HG02970 (cell line): ENCODE data around the gene ADAMTS1.
"Not testable (repeated sequence)": the region's sequence is repeated elsewhere in the genome, so short reads cannot be mapped to it uniquely, and the experiment has no call there.

Experiments used
- ATAC-seq: cut with Tn5 transposase; IDR thresholded peaks from one replicate; pipeline ENCODE4 v1.9.1; 2021; ENCODE audit warnings: mild to moderate bottlenecking, moderate library complexity, moderate number of reproducible peaks; ENCODE audit not compliant: unreplicated experiment, low FRiP score

ADAMTS1 gene

DNA sequence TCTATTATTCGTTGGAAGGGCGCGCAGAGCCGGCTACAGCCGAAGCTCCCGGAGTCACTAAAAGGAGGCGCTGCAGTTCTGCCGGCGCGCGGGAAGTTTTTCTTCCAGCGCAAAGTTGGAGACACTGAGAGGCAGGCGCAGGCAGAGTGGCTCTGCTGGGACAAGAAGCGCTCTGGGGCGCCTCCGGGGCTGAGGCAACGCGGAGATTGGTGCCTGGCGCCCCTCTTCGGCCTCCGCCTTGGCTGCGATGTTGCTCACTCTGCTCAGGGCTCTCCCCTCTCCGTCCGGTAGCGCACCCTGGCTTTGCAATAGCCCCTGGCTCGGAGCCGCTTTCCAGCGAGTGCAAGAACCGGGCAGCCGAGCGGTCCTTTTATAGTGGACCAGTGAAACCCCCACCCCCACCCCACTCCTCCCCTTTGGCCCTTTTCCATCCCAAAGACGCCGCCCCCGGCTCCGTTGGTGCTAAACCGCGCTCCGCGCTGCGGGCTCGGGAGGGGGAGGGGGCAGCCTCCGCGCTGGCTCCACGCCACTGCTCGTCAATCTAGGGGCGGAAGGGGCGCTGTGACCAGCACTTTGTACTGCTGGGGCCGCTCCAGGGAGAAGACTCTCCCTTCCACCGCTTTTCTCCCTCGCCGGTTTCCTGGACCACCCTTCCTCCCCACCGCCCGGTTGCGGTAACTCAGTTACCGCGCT is at the start of gene ADAMTS1:
Gene ADAMTS1, minus strand, starts transcription at position 344 of the 693 bp plus-strand sequence. CDS start 455 bp downstream, outside the sequence.
- ATAC-seq, result no peak

DNA sequence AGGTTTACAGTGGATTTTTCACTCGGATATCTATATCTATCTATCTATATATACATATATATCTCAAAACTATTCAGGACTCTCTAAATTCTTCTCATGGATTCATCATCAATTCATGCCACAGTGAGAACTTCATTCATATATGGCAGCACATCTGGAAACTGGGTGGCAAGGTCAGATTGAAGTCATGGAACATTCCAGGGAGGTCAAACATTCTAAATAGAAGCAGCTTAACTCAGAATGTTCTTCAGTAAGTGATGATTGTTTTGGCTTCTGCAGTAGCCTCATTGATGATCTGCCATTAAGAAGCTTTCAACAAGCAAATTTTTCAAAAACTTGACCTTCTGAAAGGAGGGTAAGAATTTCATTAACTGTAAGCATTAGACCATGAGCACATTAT is 46.9 kb upstream of the ADAMTS1 start:
- no peak for ATAC-seq

DNA sequence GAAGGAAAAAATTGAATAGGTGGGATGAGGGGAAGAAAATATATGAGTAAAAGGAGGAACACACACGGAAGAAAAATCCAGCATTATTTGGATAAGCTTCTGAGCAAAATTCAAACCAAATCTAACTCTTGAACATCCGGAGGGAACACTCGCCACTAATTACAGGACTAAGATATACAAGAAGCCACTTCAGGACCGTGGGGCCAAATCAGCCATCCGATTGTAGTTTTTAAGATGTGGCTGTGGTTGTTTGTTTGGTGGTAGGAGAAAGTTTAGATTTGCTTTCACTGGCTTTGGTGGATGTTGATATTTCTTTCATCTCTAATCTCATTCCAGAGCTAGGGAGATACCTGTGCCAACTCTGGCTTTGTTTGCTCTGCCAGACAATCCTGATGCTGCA is 43.7 kb upstream of the ADAMTS1 start:
- no peak for ATAC-seq

DNA sequence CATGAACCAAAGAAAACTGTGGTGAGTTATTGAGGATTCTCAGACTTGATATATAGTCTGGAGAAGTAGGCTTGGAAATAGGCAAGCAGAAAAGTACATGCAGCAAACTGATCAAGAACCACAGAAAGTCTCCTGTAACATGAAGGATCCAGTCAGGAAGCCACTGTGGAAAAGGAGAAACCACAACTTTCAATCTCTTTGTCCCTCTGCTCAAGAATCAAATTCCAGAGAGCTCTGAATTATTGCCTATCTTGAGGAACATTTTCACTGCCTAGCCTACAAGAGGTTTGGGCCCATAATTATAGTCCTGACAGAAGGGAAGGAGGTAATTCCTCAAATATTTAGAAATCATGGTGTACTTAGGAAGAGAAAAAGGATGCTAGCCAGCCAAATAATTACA is 43.0 kb upstream of the ADAMTS1 start:
- no peak for ATAC-seq

DNA sequence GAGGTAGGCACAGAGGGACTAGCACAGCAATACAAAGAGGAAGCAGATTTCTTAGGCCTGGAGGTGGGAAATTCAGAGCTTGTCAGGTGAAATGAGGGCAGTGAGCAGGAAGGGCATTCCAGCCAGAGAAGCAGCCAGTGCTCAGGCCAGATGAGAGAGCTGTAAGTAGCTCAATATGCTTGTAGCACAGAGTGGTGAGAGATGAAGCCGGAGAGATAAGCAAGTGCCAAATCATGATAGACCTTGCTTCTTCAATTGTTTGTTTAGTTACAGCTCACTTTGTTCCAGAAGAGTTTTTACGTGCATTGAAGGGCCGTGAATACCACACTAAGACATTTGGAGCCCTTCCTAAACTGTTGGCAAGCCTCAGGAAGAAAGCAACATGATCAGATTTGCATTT is 42.0 kb upstream of the ADAMTS1 start:
- no peak for ATAC-seq

DNA sequence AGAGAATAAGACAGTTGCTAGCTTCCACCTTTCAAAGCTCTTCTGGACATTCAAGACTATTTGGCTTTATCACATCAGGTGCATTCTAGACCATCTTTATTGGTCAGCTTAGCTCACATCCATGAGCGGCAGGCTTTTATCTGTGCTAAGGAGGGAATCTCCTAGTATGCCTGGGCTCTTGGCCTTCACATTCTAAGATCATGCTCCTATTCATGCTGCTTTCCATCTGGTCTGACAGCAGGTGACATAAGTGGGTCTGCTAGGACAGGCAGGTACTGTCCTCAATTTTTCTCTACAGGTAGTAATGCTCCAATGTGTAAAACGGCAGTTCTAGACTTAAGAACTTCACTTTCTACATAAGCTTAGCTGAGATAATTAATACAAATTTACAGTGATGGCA is 39.2 kb upstream of the ADAMTS1 start:
- no peak for ATAC-seq

DNA sequence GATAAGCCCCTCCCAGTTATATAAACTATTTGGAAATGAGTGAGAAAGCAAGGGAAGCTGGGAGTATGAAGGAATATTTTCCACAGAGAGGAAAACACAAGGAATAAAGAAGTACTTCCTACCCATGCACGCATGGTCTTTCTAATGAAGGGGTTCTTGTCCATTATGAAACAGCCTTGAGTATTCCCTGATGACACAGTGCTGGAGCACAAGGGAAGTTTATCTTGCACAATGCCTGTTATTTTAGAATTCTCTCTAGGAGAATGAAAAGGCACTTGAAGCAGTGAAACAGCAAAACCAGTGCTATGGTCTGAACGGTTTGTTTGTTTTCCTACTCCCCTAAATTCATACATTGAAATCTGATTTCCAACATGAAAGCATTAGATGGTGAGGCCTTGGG is 38.6 kb upstream of the ADAMTS1 start:
- ATAC-seq, result no peak

DNA sequence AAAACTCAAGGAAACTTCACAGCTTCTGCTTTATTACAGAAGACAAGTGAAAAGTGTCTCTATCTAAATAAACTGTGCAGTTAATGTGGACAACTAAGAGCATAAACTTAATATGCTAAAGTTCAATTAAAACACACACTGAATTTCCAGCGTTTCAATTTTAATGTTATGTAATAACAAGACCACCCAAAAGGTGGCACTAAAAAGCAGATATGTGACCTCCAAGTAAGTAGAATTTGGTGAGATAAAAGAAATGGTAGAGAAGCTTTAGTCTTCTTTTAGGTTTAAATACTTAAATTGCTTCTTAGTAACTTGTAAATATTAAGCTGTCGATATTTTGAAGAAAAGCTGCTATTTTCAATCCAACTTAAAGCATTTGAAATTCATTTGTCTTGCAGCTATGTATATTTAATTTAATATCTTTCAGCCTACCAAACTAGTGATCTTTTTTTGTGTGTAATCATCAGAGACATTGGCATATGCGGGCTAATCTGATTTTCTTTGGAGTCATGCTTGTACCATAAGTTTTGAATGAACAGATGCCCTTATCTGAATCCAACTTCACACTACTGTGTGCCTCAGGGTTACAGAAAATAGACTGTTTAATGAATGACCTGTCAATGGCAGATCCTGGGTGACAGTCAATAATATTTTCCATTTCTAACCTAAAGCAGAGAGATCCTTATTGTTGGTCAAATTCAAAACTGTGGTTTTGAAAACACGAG is 36.5 kb upstream of the ADAMTS1 start:
- no peak for ATAC-seq

DNA sequence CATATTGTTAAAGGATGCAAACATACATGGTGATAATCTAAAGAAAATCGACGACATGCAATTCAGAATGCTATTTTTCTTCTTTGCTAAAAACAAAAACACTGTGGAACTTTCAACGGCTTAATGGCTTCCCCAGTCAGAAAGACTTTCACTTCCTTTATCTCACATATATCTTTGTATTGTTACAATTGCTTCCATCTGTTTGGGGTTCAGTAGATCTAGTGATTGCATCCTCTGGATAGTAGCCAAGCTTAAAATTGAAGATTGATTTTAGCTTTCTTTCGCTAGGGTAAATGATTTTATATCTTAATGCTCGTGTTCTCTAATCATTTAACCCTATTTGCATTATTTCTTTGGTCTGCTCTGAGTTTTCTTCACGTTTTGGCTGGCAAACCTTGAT is 31.8 kb upstream of the ADAMTS1 start:
- ATAC-seq, result no peak

DNA sequence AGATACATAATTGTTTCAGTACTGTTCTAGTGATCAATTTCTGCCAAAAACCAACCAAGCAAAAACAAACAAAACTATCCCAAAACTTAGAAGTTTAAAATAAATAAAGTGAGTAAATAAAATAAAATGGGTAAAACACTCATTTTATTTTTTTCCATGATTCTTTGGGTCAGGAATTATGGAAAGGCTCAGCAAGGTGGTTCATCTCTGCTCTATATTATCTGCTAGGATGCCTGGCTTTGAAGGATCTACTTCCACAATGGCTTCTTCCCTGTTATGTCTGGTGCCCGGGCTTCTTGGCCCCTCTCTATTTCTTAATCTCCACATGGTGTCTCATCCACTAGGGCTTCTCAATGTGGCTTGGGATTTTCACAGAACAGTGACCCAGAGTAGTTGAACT is 29.1 kb upstream of the ADAMTS1 start:
- no peak for ATAC-seq

DNA sequence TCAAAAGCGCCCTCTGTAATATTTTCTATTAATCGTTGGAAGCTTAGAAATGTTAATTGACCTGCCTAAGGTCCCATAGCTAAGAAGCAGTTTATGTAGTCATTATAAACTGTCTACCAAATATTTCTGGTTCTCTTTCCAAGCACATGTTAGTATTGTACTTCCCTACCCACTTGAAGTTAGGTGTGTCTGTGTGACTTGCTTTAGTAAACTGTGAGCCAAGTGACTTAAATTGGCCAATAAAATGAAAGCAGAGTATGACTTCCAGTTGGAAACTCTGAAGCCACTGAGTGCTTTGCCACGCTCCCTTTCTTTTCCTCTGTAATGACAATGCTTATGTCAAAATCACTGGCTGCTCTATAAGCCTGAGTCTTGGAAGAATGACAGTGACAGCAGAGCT is 20.6 kb upstream of the ADAMTS1 start:
- no peak for ATAC-seq

DNA sequence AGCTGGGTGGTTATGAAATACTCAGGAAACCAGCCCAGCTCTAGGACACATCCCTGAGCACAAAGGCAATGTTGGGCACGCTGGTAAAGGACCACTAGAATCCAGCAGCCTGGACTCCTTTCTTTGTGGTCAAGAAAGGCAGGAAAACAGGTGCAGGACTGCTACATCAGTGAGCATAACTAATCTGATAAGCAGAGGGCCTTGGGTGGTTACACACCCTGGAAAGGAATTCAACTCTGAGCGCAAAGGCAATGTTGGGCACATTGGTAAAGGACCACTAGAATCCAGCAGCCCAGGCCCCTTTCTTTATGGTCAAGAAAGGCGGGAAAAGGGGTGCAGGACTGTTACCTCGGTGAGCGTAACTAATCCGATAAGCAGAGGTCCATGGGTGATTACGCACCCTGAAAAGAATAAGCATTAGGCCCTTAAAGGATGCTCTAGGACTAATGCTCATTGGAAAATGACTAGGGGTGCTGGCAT is 11.7 kb upstream of the ADAMTS1 start:
- not testable (repeated sequence) for ATAC-seq

DNA sequence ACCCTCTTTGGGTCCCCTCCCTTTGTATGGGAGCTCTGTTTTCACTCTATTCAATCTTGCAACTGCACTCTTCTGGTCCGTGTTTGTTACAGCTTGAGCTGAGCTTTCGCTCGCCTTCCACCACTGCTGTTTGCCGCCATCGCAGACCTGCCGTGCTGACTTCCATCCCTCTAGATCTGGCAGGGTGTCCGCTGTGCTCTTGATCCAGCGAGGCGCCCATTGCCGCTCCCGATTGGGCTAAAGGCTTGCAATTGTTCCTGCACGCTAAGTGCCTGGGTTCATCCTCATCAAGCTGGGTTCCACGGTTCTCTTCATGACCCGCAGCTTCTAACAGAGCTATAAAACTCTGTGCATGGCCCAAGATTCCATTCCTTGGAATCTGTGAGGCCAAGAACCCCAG is 9.5 kb upstream of the ADAMTS1 start:
- not testable (repeated sequence) for ATAC-seq

DNA sequence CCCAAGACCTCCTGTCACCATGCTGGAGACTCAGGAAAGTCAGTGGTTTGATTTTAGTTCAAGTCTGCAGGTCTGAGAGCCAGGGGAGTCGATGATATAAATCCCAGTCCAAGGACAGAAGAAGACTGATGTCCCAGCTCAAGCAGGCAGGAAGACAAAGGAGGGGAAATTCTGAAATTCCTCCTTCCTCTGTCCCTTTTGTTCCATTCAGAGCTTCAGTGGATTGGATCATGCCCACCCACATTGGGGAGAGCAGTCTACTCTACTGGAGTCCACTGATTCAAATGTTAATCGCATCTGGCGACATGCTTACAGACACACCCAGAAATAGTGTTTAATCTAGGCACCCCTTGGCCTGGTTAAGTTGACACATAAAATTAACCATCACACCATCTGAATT is 7.2 kb upstream of the ADAMTS1 start:
- no peak for ATAC-seq

DNA sequence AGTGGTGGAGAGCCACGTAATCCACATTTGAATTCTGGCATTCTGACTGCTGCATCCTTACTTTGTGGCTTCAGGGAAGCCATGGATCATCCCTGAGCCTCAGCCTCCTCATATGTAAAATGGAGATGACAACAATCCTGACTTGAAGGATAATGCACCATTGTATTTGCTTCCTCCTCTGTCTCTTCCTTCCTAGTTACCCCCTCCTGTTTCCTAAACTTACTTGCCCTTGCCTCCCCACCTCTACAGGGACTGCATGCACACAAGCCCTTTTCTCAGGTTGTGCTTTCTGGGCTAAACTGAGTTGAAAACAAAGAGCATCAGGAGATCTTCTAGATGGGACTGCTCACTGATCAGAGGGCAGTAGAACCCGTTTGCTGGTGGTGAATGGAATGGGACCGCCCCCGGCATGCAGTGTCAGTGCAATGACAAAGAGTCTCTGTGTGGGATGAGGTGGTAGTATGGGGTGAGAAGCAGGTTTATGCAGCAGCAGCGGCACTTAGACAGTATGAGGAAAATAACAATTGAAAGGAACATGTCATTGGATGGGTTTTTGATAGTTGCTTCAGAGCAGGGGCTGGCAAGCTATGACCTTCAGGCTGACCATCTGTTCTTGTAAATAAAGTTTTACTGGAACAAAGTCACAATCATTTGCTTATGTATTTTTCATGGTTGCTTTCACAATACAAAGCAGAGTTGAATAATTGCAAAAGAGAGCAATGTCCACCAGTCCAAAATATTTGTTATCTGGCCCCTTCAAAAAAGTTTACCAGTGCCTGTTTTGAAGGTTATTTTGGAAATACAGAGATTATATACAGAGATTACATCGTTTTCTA is 6.1 kb upstream of the ADAMTS1 start:
- no peak for ATAC-seq

DNA sequence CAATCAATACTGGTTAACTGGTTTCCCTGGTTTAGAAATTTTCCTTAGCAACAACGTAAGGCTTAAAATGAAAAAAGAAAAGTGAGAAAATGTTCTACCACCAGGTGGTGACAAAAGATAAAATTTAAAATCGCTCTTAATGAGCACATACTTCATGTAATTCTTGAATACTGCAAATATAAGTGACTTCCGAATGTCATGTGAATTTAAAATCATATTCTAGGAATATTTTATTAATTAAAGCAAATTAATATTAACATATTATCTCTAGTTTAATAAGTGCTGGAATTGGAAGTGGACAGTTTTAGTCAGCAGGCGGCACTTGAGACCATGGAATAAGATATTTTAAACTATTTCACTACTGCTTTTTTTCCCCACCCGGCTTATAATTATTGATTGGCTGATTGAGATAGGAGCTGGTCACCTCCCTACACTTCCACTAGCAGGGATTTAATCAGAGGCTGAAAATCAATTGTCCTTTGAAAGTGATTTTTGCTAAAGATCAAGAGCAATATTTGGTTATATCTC is 5.0 kb upstream of the ADAMTS1 start:
- no peak for ATAC-seq

DNA sequence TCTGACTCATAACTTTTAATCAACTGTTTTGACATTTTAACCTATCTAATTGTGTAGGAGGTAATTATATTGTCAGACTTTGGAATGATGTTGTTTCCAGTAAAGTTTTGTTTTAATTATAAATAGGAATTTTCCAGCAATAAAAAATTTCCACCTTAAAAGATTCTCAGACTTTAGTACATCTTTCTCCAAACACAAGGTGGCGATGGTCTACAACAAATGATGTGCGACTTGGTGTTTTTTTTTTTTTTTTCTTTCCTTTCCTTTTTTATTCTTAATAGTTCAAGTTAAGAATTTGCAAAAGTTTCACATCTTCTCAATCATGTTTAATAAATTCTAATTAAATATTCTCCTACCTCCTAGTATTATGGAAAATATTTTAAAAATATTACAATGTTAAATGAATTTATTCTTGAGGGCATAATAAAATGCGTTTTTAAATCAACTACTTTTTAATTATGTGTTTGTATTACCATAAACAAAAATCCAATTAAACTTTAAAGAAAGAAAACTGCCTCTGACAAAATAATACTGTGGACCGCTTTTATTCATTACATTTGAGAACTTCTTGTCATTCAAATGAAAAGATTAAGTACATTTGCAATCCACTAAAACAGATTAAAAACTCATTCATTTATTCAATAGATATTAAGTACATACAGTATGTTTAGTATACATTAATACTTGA is 4.4 kb upstream of the ADAMTS1 start:
- ATAC-seq, result no peak

DNA sequence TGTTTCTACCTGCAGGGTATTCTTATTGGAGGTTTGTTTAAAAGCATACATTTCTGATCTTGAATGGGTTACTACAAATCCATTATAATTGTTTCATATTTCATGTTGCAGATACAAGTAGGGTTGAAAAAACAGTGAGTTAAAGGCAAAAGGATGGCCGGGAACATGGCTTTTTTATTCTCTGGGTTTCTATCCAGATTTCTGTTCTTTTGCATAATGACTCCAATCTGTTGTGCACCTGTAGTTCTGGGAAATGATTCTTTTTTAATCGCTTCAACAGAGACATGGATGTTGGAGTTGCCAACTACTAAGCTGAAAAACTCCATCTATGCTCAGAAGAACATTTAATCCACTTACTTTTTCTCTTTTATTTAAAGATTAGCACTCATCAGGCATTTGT is 2.7 kb upstream of the ADAMTS1 start:
- ATAC-seq, result no peak

DNA sequence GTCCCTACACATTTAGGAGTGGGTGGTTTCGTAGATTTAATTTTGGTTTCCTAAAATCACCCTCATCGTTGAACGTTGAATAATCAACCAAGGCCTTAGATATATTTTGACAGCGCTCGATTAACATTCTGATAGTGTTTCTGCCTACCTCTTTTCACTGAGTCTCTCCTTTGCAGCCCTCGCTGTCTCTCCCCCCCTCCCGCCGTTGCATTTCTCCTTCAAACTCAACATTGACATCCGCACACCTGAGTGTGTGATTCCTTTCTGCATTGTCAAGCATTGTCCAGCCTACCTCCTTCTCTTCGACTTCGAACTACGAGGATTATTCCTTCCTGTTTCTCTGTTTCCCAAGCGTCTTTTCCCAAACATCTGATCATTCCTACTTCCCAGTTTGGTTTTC is 1.8 kb upstream of the ADAMTS1 start:
- no peak for ATAC-seq
